Caco-2 (cell line): Measurements from ENCODE around the gene SLC27A3. TPM values are rescaled to one million over a fixed set of nuclear protein-coding genes. Genes with fewer than 3 reads are reported as not detected.

Experiments
- BruUV-seq: library from RNA; stranded (reverse); fragments of 400-500 nt; replicated peaks from 2 replicates; lab custom pipeline; 2021; lab: Mats Ljungman, UMichigan
- CTCF ChIA-PET: fragments of 300-600 bp; sonication (Branson Sonifier 250); formaldehyde crosslinking; loops from one replicate; lab custom pipeline; 2022; ENCODE audit warnings: antibody characterized with exemption; lab: Charles Lee
- POLR2A ChIA-PET: fragments of 300-600 bp; sonication (Branson Sonifier 250); formaldehyde crosslinking; loops from one replicate; lab custom pipeline; 2022; ENCODE audit warnings: antibody characterized with exemption; lab: Charles Lee
- DNase-seq, 2 experiments: peaks; one replicate each; pipeline versions ENCODE4 v3.0.0 to v3.0.0-alpha.2; 2020 to 2022
- H3K27me3 ChIP-seq: replicated peaks from 2 replicates; pipeline ENCODE4 v1.6.0; 2011; ENCODE audit warnings: low read length; ENCODE audit not compliant: control insufficient read depth, insufficient read depth
- H3K36me3 ChIP-seq: 2 replicates; pipeline ENCODE4 v1.5.1; 2011; ENCODE audit warnings: low read length; ENCODE audit not compliant: control insufficient read depth, insufficient read depth
- H3K4me1 ChIP-seq: fragments of 250-450 bp; sonication (Bioruptor Pico); 2 replicates; pipeline ENCODE4 v1.5.1; 2020; ENCODE audit warnings: mild to moderate bottlenecking
- H3K4me3 ChIP-seq: 2 replicates; pipeline ENCODE4 v1.5.1; 2011; ENCODE audit warnings: low read depth, mild to moderate bottlenecking, control low read depth, low read length
- H3K9me3 ChIP-seq: fragments of 250-450 bp; sonication (Bioruptor Pico); 2 replicates; pipeline ENCODE4 v1.5.1; 2020; ENCODE audit warnings: mild to moderate bottlenecking, moderate library complexity
- H3K27ac Mint-ChIP-seq: one replicate; pipeline ENCODE4 v1.8.0; 2022; ENCODE audit warnings: mixed read lengths; ENCODE audit not compliant: unreplicated experiment
- H3K27me3 Mint-ChIP-seq: one replicate; pipeline ENCODE4 v1.8.0; 2022; ENCODE audit warnings: mixed read lengths; ENCODE audit not compliant: insufficient read depth, unreplicated experiment
- H3K36me3 Mint-ChIP-seq: one replicate; pipeline ENCODE4 v1.8.0; 2022; ENCODE audit warnings: mild to moderate bottlenecking, mixed read lengths; ENCODE audit not compliant: insufficient read depth, unreplicated experiment
- H3K4me1 Mint-ChIP-seq: one replicate; pipeline ENCODE4 v1.8.0; 2022; ENCODE audit warnings: low read depth, mixed read lengths; ENCODE audit not compliant: unreplicated experiment
- H3K4me3 Mint-ChIP-seq: one replicate; pipeline ENCODE4 v1.8.0; 2022; ENCODE audit warnings: mild to moderate bottlenecking, moderate library complexity, mixed read lengths; ENCODE audit not compliant: unreplicated experiment
- H3K9me3 Mint-ChIP-seq: one replicate; pipeline ENCODE4 v1.8.0; 2022; ENCODE audit warnings: mixed read lengths; ENCODE audit not compliant: unreplicated experiment
- CTCF ChIP-seq, 2 experiments: fragments of 200-600 bp in 1 of 2; IDR thresholded peaks; 1 replicate in 1 of 2; 2 replicates in 1 of 2; pipeline versions ENCODE4 v1.5.1 to v1.8.0; 2011 to 2022; ENCODE audit warnings: antibody characterized with exemption in 1 of 2, control low read depth in 1 of 2, inconsistent platforms in 1 of 2, low read depth in 1 of 2, low read length in 1 of 2, mild to moderate bottlenecking in 1 of 2, moderate library complexity in 1 of 2; ENCODE audit not compliant: insufficient read depth in 1 of 2, severe bottlenecking in 1 of 2, unreplicated experiment in 1 of 2
- intact Hi-C: fragments of 100-400 bp; cut with micrococcal nuclease; formaldehyde crosslinking; loops from one replicate; pipeline ENCODE4 v1.10.0; 2022; ENCODE audit not compliant: unreplicated experiment
- total RNA-seq: library from RNA; stranded (reverse); gene quantifications from 2 replicates; pipeline ENCODE4 v1.2.3, GENCODE V29; 2022

SLC27A3 gene
- total RNA-seq, 1 experiment from 2014 or later: 22.8 TPM

- DNase-seq: no peak
- ChIA-PET POLR2A (no interaction called here), CTCF (interaction anchor here (2.4 kb wide), 1 partner anchor 99 kb away, joined by 6 read pairs; no protein-coding TSS in a partner anchor)
- no peaks in the 10 kb centered on the region for H3K27me3 Mint-ChIP-seq
- intact Hi-C loops: loop anchor here (10.0 kb wide), 1 partner anchor 262 kb away; no protein-coding TSS in a partner anchor
- peaks cover 28% of the 10 kb centered on the region for H3K36me3 Mint-ChIP-seq
- peaks cover 1% of the 10 kb centered on the region; the same call in 1 of the 2 replicates for H3K36me3 ChIP-seq
- no peak overlapping the region for H3K4me3 ChIP-seq
- TF ChIP-seq CTCF (IDR thresholded peaks at IDR 0.05; ENCODE audit: insufficient read depth in 1 of 2, low read depth in 1 of 2, low read length in 1 of 2, severe bottlenecking in 1 of 2, unreplicated experiment in 1 of 2): no peak
- H3K9me3 ChIP-seq: no peaks in the 10 kb centered on the region
- H3K4me1 Mint-ChIP-seq: no peaks in the 10 kb centered on the region
- no peak overlapping the region for H3K27ac Mint-ChIP-seq
- H3K27me3 ChIP-seq: no peaks in the 10 kb centered on the region
- H3K4me3 Mint-ChIP-seq: peak overlapping the region; percentile 82
- BruUV-seq: no TSS peak
- H3K9me3 Mint-ChIP-seq: no peaks in the 10 kb centered on the region
- H3K4me1 ChIP-seq: peaks cover 11% of the 10 kb centered on the region
These were observed 1.7 kb downstream of the SLC27A3 start for GRCh38 chr1:153776845-153777370.

GRCh38 chr1:153777648-153778047, 2.4 kb downstream of the SLC27A3 start:
- Histone ChIP-seq H3K27me3 (no peaks in the 10 kb centered on the region), H3K36me3 (peaks cover 1% of the 10 kb centered on the region; the same call in 1 of the 2 replicates), H3K4me3 (no peak overlapping the region), H3K9me3 (no peaks in the 10 kb centered on the region), H3K4me1 (peaks cover 11% of the 10 kb centered on the region)
- Mint-ChIP-seq H3K4me1 (no peaks in the 10 kb centered on the region), H3K9me3 (no peaks in the 10 kb centered on the region), H3K27me3 (no peaks in the 10 kb centered on the region), H3K36me3 (peaks cover 28% of the 10 kb centered on the region), H3K4me3 (no peak overlapping the region), H3K27ac (no peak overlapping the region)
- intact Hi-C loops: loop anchor here (10.0 kb wide), 1 partner anchor 263 kb away; no protein-coding TSS in a partner anchor
- TF ChIP-seq CTCF (IDR thresholded peaks at IDR 0.05; ENCODE audit: insufficient read depth in 1 of 2, low read depth in 1 of 2, low read length in 1 of 2, severe bottlenecking in 1 of 2, unreplicated experiment in 1 of 2): no peak
- CTCF ChIA-PET: no interaction called here
- BruUV-seq: no TSS peak
- POLR2A ChIA-PET: no interaction called here
- DNase-seq: no peak

- Histone ChIP-seq H3K36me3 (peaks cover 1% of the 10 kb centered on the region; the same call in 1 of the 2 replicates), H3K27me3 (no peaks in the 10 kb centered on the region), H3K9me3 (no peaks in the 10 kb centered on the region), H3K4me1 (peaks cover 11% of the 10 kb centered on the region), H3K4me3 (no peak overlapping the region)
- POLR2A ChIA-PET: no interaction called here
- CTCF ChIA-PET: no interaction called here
- intact Hi-C loops: loop anchor here (10.0 kb wide), 1 partner anchor 263 kb away; no protein-coding TSS in a partner anchor
- Mint-ChIP-seq H3K4me1 (no peaks in the 10 kb centered on the region), H3K27ac (no peak overlapping the region), H3K9me3 (no peaks in the 10 kb centered on the region), H3K36me3 (peaks cover 29% of the 10 kb centered on the region), H3K4me3 (no peak overlapping the region), H3K27me3 (no peaks in the 10 kb centered on the region)
- no peak for TF ChIP-seq CTCF (IDR thresholded peaks at IDR 0.05; ENCODE audit: insufficient read depth in 1 of 2, low read depth in 1 of 2, low read length in 1 of 2, severe bottlenecking in 1 of 2, unreplicated experiment in 1 of 2)
- BruUV-seq: no TSS peak
- no peak for DNase-seq
These were observed 3.0 kb downstream of the SLC27A3 start for GRCh38 chr1:153778051-153778823.
